Activated CD4-positive, CD25-positive, alpha-beta regulatory T cell treated with anti-CD3 and anti-CD28 coated beads, Interleukin-2, amount 50 U/mL, for 72 hours (primary cell): ENCODE measurements around the gene ST3GAL6.
"Not testable (repeated sequence)": the region's sequence is repeated elsewhere in the genome, so short reads cannot be mapped to it uniquely, and the experiment has no call there.

Experiments used
- DNase-seq: peaks from one replicate; pipeline ENCODE4 v3.0.0; 2021

Gene ST3GAL6

GRCh38 chr3:98807561-98807960 is 44.4 kb downstream of the ST3GAL6 start:
- no peak for DNase-seq

- no peak for DNase-seq
Observed at GRCh38 chr3:98808071-98808470, 44.9 kb downstream of the ST3GAL6 start.

GRCh38 chr3:98809557-98809956 is 46.4 kb downstream of the ST3GAL6 start:
- no peak for DNase-seq

- no peak for DNase-seq
Observed at GRCh38 chr3:98811048-98811447, 47.9 kb downstream of the ST3GAL6 start.

GRCh38 chr3:98812851-98813374 is 49.8 kb downstream of the ST3GAL6 start:
- DNase-seq, result no peak

- DNase-seq, result no peak
Observed at GRCh38 chr3:98814817-98815420, 51.8 kb downstream of the ST3GAL6 start.

GRCh38 chr3:98817547-98818041 is 54.5 kb downstream of the ST3GAL6 start:
- no peak for DNase-seq

GRCh38 chr3:98821063-98821462 is 57.9 kb downstream of the ST3GAL6 start:
- no peak for DNase-seq

GRCh38 chr3:98823791-98824190 is 60.7 kb downstream of the ST3GAL6 start:
- DNase-seq, result no peak

GRCh38 chr3:98824256-98824655 is 61.1 kb downstream of the ST3GAL6 start:
- no peak for DNase-seq

- no peak for DNase-seq
Observed at GRCh38 chr3:98826126-98826525, 63.0 kb downstream of the ST3GAL6 start.

- DNase-seq, result no peak
Observed at GRCh38 chr3:98827221-98827920, 64.2 kb downstream of the ST3GAL6 start.

- DNase-seq, result no peak
Observed at GRCh38 chr3:98829246-98829832, 66.2 kb downstream of the ST3GAL6 start.

- DNase-seq, result not testable (repeated sequence)
Observed at GRCh38 chr3:98831060-98831459, 67.9 kb downstream of the ST3GAL6 start.

GRCh38 chr3:98839846-98840245 is 76.7 kb downstream of the ST3GAL6 start:
- no peak for DNase-seq

GRCh38 chr3:98843266-98843959 is 80.3 kb downstream of the ST3GAL6 start:
- DNase-seq, result no peak
